A549 (cell line): ENCODE results near the gene PCDH1. TPM values are rescaled to one million over a fixed set of nuclear protein-coding genes. Genes with fewer than 3 reads are reported as not detected.

Source experiments
- ATAC-seq, 2 experiments: fragments of 200-7000 bp in 1 of 2; fragments of >200 bp in 1 of 2; cut with Nextera tagmentation in 1 of 2; cut with Tn5 transposase in 1 of 2; 3 replicates each; pipeline versions ENCODE4 v1.8.0 to v1.9.1; 2018 to 2020; ENCODE audit warnings: mild to moderate bottlenecking in 1 of 2, moderate library complexity in 1 of 2
- CTCF ChIA-PET: fragments of 300-600 bp; sonication (Branson Sonifier 250); formaldehyde crosslinking; extraction: SDS; loops from one replicate; lab custom pipeline; 2021; ENCODE audit warnings: antibody characterized with exemption, inconsistent platforms; lab: Yijun Ruan, JAX
- POLR2A ChIA-PET: fragments of 350-600 bp; formaldehyde crosslinking; extraction: SDS; loops from one replicate; lab custom pipeline; 2021; ENCODE audit warnings: antibody characterized with exemption, inconsistent platforms; lab: Yijun Ruan, JAX
- DNase-seq, 2 experiments: peaks; one replicate each; pipeline versions ENCODE4 v3.0.0 to v3.0.0-alpha.2; 2011 to 2016; ENCODE audit warnings: low read depth in 1 of 2, low spot score in 1 of 2
- FAIRE-seq: peaks from 2 replicates; lab custom pipeline; 2011; peaks lifted over from hg19 to GRCh38; lab: Jason Lieb, UNC
- H3K27ac ChIP-seq, 2 experiments: fragments of >200 bp; sonication (Bioruptor Twin); formaldehyde crosslinking; 3 replicates each; pipeline ENCODE4 v1.5.1; 2016 to 2017
- H3K4me1 ChIP-seq: fragments of >200 bp; sonication (Bioruptor Twin); formaldehyde crosslinking; 3 replicates; pipeline ENCODE4 v1.6.1; 2016
- H3K4me2 ChIP-seq: fragments of >200 bp; sonication (Bioruptor Twin); formaldehyde crosslinking; 3 replicates; pipeline ENCODE4 v1.6.1; 2016
- H3K4me3 ChIP-seq: fragments of >200 bp; sonication (Bioruptor Twin); formaldehyde crosslinking; 3 replicates; pipeline ENCODE4 v1.5.1; 2016
- H3K9me3 ChIP-seq: fragments of >200 bp; sonication (Bioruptor Twin); formaldehyde crosslinking; 3 replicates; pipeline ENCODE4 v1.6.1; 2016
- BHLHE40 ChIP-seq: IDR thresholded peaks from 2 replicates; pipeline ENCODE4 v1.6.1; 2012; ENCODE audit warnings: low read depth, low read length, inconsistent platforms
- CEBPB ChIP-seq, 2 experiments: fragments of >200 bp in 1 of 2; sonication (Bioruptor Twin) in 1 of 2; formaldehyde crosslinking in 1 of 2; IDR thresholded peaks; 2 replicates each; pipeline ENCODE4 v1.6.1; 2012 to 2016
- FOXS1 ChIP-seq: fragments of 250-450 bp; sonication (Bioruptor Pico); IDR thresholded peaks from 2 replicates; pipeline ENCODE4 v1.5.0; 2020; ENCODE audit warnings: mild to moderate bottlenecking, moderate library complexity
- GATA3 ChIP-seq: IDR thresholded peaks from 2 replicates; pipeline ENCODE4 v1.6.1; 2012; ENCODE audit warnings: borderline replicate concordance
- HDAC2 ChIP-seq: fragments of 200-600 bp; sonication (generic); IDR thresholded peaks from 2 replicates; pipeline ENCODE4 v1.6.1; 2016
- HOXA7 ChIP-seq: fragments of 250-450 bp; sonication (Bioruptor Pico); IDR thresholded peaks from 2 replicates; pipeline ENCODE4 v1.5.0; 2020; ENCODE audit warnings: mild to moderate bottlenecking, moderate library complexity
- JUN ChIP-seq, 2 experiments: fragments of >200 bp; sonication (Bioruptor Twin); formaldehyde crosslinking; IDR thresholded peaks; 2 replicates in 1 of 2; 3 replicates in 1 of 2; pipeline ENCODE4 v1.6.1; 2016 to 2017
- MAFK ChIP-seq: fragments of 450-650 bp; IDR thresholded peaks from 2 replicates; pipeline ENCODE4 v1.6.1; 2014; ENCODE audit not compliant: partially characterized antibody
- MYC ChIP-seq: IDR thresholded peaks from 2 replicates; pipeline ENCODE4 v1.6.1; 2012; ENCODE audit warnings: mild to moderate bottlenecking, inconsistent platforms, low read length, improper control_type of control experiment, borderline replicate concordance
- NFE2L2 ChIP-seq: fragments of 150-350 bp; conservative IDR thresholded peaks from 2 replicates; pipeline ENCODE4 v1.6.1; 2014; ENCODE audit warnings: low read length
- NR3C1 ChIP-seq: fragments of >200 bp; sonication (Bioruptor Twin); formaldehyde crosslinking; IDR thresholded peaks from 3 replicates; pipeline ENCODE4 v1.6.1; 2017
- SMC3 ChIP-seq: fragments of >200 bp; sonication (Bioruptor Twin); formaldehyde crosslinking; IDR thresholded peaks from 3 replicates; pipeline ENCODE4 v1.6.1; 2018; ENCODE audit warnings: inconsistent platforms
- ZC3H11A ChIP-seq: fragments of 450-650 bp; IDR thresholded peaks from 2 replicates; pipeline ENCODE4 v1.6.1; 2014; ENCODE audit warnings: antibody characterized with exemption, mild to moderate bottlenecking
- ZFP36 ChIP-seq: fragments of 450-650 bp; IDR thresholded peaks from 2 replicates; pipeline ENCODE4 v1.6.1; 2014; ENCODE audit warnings: borderline replicate concordance; ENCODE audit not compliant: partially characterized antibody
- ZSCAN20 ChIP-seq: fragments of 250-450 bp; sonication (Bioruptor Pico); IDR thresholded peaks from 2 replicates; pipeline ENCODE4 v1.8.0; 2022; ENCODE audit warnings: mild to moderate bottlenecking, moderate library complexity
- WGBS: methylation state at CpG from one replicate; pipeline ENCODE4 v1.1.6; 2017; ENCODE audit errors: missing lambda C conversion rate; 5-methylcytosine and 5-hydroxymethylcytosine counted together
- polyA plus RNA-seq, 4 experiments: library from polyadenylated mRNA; depleted of rRNA in 3 of 4; stranded (reverse); fragments of >200 nt; fragmentation: RNase III in 1 of 4; extraction: RNeasy Plus Mini Kit Qiagen cat#74134 plus additional on column Dnase treatment in 1 of 4; gene quantifications; 2 replicates in 3 of 4; 3 replicates in 1 of 4; pipeline ENCODE4 v1.2.3, GENCODE V29; 2011 to 2017
- TF ChIP-seq, protein P1 (sequence below): fragments of 200-600 bp; sonication (generic); IDR thresholded peaks from 2 replicates; pipeline ENCODE4 v1.6.1; 2016; ENCODE audit warnings: antibody characterized with exemption, mild to moderate bottlenecking, moderate library complexity

PCDH1 gene
- polyA plus RNA-seq, 2 of the 4 experiments (the other 2 are of a cell fraction) = 0.41 to 2.9 TPM

DNA sequence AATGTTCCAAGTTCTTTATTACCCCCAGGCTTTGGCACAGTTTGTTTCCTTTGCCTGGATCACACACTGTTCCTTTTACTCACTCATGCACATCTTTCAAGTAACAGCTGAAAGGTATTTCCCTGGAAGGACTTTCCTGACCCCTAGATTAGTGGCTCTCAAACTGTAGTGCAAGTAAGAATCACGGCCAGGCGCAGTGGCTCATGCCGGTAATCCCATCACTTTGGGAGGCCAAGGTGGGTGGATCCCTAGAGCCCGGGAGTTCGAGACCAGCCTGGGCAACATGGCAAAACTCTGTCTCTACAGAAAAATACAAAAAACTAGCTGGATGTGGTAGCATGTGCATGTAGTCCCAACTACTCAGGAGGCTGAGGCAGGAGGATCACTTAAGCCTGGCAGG, 26.3 kb upstream of the PCDH1 start (continued):
- TF ChIP-seq, protein P1, sequence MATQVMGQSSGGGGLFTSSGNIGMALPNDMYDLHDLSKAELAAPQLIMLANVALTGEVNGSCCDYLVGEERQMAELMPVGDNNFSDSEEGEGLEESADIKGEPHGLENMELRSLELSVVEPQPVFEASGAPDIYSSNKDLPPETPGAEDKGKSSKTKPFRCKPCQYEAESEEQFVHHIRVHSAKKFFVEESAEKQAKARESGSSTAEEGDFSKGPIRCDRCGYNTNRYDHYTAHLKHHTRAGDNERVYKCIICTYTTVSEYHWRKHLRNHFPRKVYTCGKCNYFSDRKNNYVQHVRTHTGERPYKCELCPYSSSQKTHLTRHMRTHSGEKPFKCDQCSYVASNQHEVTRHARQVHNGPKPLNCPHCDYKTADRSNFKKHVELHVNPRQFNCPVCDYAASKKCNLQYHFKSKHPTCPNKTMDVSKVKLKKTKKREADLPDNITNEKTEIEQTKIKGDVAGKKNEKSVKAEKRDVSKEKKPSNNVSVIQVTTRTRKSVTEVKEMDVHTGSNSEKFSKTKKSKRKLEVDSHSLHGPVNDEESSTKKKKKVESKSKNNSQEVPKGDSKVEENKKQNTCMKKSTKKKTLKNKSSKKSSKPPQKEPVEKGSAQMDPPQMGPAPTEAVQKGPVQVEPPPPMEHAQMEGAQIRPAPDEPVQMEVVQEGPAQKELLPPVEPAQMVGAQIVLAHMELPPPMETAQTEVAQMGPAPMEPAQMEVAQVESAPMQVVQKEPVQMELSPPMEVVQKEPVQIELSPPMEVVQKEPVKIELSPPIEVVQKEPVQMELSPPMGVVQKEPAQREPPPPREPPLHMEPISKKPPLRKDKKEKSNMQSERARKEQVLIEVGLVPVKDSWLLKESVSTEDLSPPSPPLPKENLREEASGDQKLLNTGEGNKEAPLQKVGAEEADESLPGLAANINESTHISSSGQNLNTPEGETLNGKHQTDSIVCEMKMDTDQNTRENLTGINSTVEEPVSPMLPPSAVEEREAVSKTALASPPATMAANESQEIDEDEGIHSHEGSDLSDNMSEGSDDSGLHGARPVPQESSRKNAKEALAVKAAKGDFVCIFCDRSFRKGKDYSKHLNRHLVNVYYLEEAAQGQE = no peak

DNA sequence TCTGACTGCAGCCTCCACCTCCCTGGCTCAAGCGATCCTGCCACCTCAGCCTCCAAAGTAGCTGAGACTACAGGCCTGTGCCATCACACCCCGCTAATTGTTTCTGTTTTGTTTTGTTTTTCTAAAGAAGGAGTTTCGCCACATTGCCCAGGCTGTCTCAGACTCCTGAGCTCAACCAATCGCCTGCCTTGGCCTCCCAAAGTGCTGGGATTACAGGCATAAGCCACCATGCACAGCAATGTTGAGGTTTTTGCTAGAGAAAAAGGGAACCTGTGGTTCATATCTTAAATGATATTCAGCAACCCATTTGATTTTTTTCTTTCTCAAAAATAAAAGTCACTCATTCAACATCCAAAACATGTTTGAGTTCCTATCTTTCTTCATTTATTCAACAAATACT, 25.1 kb upstream of the PCDH1 start:
- Histone ChIP-seq H3K27ac (no peak overlapping the region), H3K9me3 (peaks cover 2% of the 10 kb centered on the region; the same call in 1 of the 3 replicates), H3K4me2 (no peak overlapping the region)
- DNase-seq = no peak
- CTCF ChIA-PET = interaction anchor here (6.6 kb wide), 1 partner anchor 22 kb away, joined by 54 read pairs; the partner anchor contains the start of gene PCDH1
- TF ChIP-seq JUN (IDR thresholded peaks at IDR 0.05) (no peak), ZSCAN20 (no peak), FOXS1 (CRISPR knock-in tag) (no peak)
- TF ChIP-seq, protein P1 = no peak
- TF ChIP-seq, all 56 proteins: peak for 0
- FAIRE-seq (no peak), ATAC-seq (no peak)
- no peaks in the 10 kb centered on the region for H3K4me1 ChIP-seq
- POLR2A ChIA-PET = interaction anchor here (1.9 kb wide), 1 partner anchor 20 kb away, joined by 5 read pairs; the partner anchor contains the start of gene DELE1
- no peak overlapping the region for H3K4me3 ChIP-seq
- WGBS = 44% methylated on average over 4 of the region's 4 CpGs

DNA sequence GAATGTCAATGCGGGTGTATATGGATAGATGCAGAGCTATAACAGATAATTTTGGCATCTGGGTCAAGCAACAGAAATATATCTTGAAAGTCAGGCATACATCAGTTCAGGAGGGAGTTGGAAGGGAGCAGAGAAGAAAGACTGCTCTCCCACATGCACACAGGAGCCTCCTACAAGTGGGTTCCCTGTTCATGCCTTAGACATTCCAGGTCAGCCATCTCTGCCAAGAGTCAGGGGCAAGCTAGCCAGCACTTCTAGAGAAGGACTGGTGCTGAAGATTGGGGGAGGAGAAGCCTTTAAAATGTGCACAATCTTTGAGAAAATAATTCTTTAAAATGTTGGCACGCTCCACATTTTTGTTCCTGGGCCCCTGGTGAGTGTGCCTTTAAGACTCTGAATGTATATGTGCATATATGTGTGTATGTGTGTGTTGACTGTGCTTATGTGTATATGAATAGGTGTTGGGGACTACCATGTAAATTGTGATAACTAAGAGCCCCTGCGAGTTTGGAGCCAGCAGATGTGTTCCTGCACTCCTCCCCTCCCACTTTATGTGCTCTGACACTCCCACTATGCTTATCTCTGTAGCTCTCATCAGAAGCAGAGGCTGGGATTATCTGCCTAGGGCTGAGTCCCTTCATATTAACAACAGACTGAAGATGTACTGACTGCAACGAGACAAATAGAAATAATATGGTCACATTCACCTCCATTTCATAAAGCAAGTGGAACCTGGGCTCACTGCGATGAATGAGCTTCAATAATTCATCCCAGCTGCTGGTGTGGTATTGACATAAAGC, 24.0 kb upstream of the PCDH1 start:
- H3K4me1 ChIP-seq = no peaks in the 10 kb centered on the region
- no peak overlapping the region for H3K4me3 ChIP-seq
- no peak for DNase-seq
- H3K27ac ChIP-seq = no peak overlapping the region
- no peak for FAIRE-seq
- ATAC-seq = peak in 1 of 2 experiments; percentile 39; a peak in 2 of 6 replicates
- CTCF ChIA-PET = interaction anchor here (1.2 to 6.6 kb wide), 2 partner anchors 21 to 145 kb away, joined by 6 to 54 read pairs; partner anchors contain the start of gene PCDH1
- H3K9me3 ChIP-seq = peaks cover 2% of the 10 kb centered on the region; the same call in 1 of the 3 replicates
- WGBS = 30% methylated on average over 5 of the region's 5 CpGs
- H3K4me2 ChIP-seq = no peak overlapping the region
- TF ChIP-seq ZFP36 (no peak), NR3C1 (no peak), MAFK (no peak), SMC3 (no peak), CEBPB (IDR thresholded peaks at IDR 0.05) (no peak), GATA3 (no peak), HOXA7 (CRISPR knock-in tag) (no peak), NFE2L2 (no peak), ZC3H11A (no peak), MYC (no peak), BHLHE40 (no peak), HDAC2 (no peak)
- TF ChIP-seq, all 56 proteins: peak for 0
- POLR2A ChIA-PET = interaction anchor here (1.9 kb wide), 1 partner anchor 21 kb away, joined by 5 read pairs; the partner anchor contains the start of gene DELE1
